Jurkat, Clone E6-1 (cell line): Measurements from ENCODE around the gene C20orf144.

ENCODE experiments used
- DNase-seq: peaks from one replicate; pipeline ENCODE4 v3.0.0-alpha.2; 2011; ENCODE audit warnings: low read depth, low spot score
- H3K4me3 ChIP-seq: 2 replicates; pipeline ENCODE4 v1.5.1; 2011; ENCODE audit warnings: mild to moderate bottlenecking, low read length, control low read depth, moderate library complexity

Gene C20orf144

GRCh38 chr20:33648396-33649004, 13.6 kb upstream of the C20orf144 start:
- DNase-seq = no peak
- H3K4me3 ChIP-seq = no peak overlapping the region

- DNase-seq = no peak
- no peak overlapping the region for H3K4me3 ChIP-seq
Observed at GRCh38 chr20:33649201-33649681, 12.9 kb upstream of the C20orf144 start.

- no peak overlapping the region for H3K4me3 ChIP-seq
- DNase-seq = no peak
Observed at GRCh38 chr20:33650111-33650752, 11.9 kb upstream of the C20orf144 start.

- no peak overlapping the region for H3K4me3 ChIP-seq
- DNase-seq = no peak
Observed at GRCh38 chr20:33650753-33651561, 11.2 kb upstream of the C20orf144 start.

- no peak overlapping the region for H3K4me3 ChIP-seq
- no peak for DNase-seq
Observed at GRCh38 chr20:33651562-33652048, 10.5 kb upstream of the C20orf144 start.

GRCh38 chr20:33653218-33653899, 8.8 kb upstream of the C20orf144 start:
- no peak overlapping the region for H3K4me3 ChIP-seq
- peak; percentile 39 for DNase-seq

GRCh38 chr20:33653900-33654596, 8.1 kb upstream of the C20orf144 start:
- DNase-seq = no peak

GRCh38 chr20:33654680-33655161, 7.4 kb upstream of the C20orf144 start:
- H3K4me3 ChIP-seq = no peak overlapping the region
- no peak for DNase-seq

More at GRCh38 chr20:33653900-33654596, 8.1 kb upstream of the C20orf144 start:
- H3K4me3 ChIP-seq = no peak overlapping the region

GRCh38 chr20:33655164-33655563, 7.0 kb upstream of the C20orf144 start:
- no peak overlapping the region for H3K4me3 ChIP-seq
- DNase-seq = no peak

- no peak for DNase-seq
- no peak overlapping the region for H3K4me3 ChIP-seq
Observed at GRCh38 chr20:33656010-33656782, 5.9 kb upstream of the C20orf144 start.

- DNase-seq = no peak
- no peak overlapping the region for H3K4me3 ChIP-seq
Observed at GRCh38 chr20:33656783-33657703, 5.1 kb upstream of the C20orf144 start.

- DNase-seq = no peak
Observed at GRCh38 chr20:33657704-33658095, 4.4 kb upstream of the C20orf144 start.

GRCh38 chr20:33658510-33658909, 3.6 kb upstream of the C20orf144 start:
- DNase-seq = no peak
- H3K4me3 ChIP-seq = no peak overlapping the region

More at GRCh38 chr20:33657704-33658095, 4.4 kb upstream of the C20orf144 start:
- no peak overlapping the region for H3K4me3 ChIP-seq

GRCh38 chr20:33658929-33659328, 3.2 kb upstream of the C20orf144 start:
- H3K4me3 ChIP-seq = no peak overlapping the region
- DNase-seq = no peak

GRCh38 chr20:33659341-33660034, 2.6 kb upstream of the C20orf144 start:
- no peak for DNase-seq
- H3K4me3 ChIP-seq = no peak overlapping the region

- DNase-seq = no peak
- H3K4me3 ChIP-seq = no peak overlapping the region
Observed at GRCh38 chr20:33660035-33660684, 2.0 kb upstream of the C20orf144 start.
